ENCODE data around the gene CAMTA1. TPM values are rescaled to one million over a fixed set of nuclear protein-coding genes. Genes with fewer than 3 reads are reported as not detected.

CAMTA1 gene
- total and polyA plus RNA-seq, 8 donors = 13.0 to 54.2 (median 23.6) TPM

GRCh38 chr1:7610936-7611335 lies 825.7 kb downstream of the CAMTA1 start:
- ATAC-seq (no peak), DNase-seq (no peak), FAIRE-seq (no peak)
- no peak overlapping the region for H3K4me3 ChIP-seq
- H3K9me3 ChIP-seq = no peaks in the 10 kb centered on the region
- WGBS, 2 donors = 86 to 94% methylated on average over 9 of the region's 9 CpGs
- H3K27ac ChIP-seq = no peak overlapping the region
- no peaks in the 10 kb centered on the region for H3K27me3 ChIP-seq
- H3K36me3 ChIP-seq = no peaks in the 10 kb centered on the region
- H3K4me1 ChIP-seq = peaks cover 0 to 5% (median 0%) of the 10 kb centered on the region in 3 donors
- no peak for TF ChIP-seq CTCF (IDR thresholded peaks at IDR 0.05)
- intact Hi-C loops (cut with DNase I) = no loop called here

GRCh38 chr1:7611421-7612010 lies 826.3 kb downstream of the CAMTA1 start:
- Histone ChIP-seq H3K27ac (no peak overlapping the region), H3K36me3 (no peaks in the 10 kb centered on the region), H3K27me3 (no peaks in the 10 kb centered on the region), H3K9me3 (no peaks in the 10 kb centered on the region), H3K4me1 (peaks cover 0 to 5% (median 0%) of the 10 kb centered on the region in 3 donors), H3K4me3 (no peak overlapping the region)
- TF ChIP-seq CTCF (IDR thresholded peaks at IDR 0.05) = no peak
- FAIRE-seq (no peak), ATAC-seq (no peak), DNase-seq (peak in 2 of 6 donors; percentile 41 to 50)
- WGBS, 2 donors = 69 to 84% methylated on average over 9 of the region's 9 CpGs
- intact Hi-C loops (cut with DNase I) = no loop called here

- peaks cover 0 to 5% (median 0%) of the 10 kb centered on the region in 3 donors for H3K4me1 ChIP-seq
- no peak for TF ChIP-seq CTCF (IDR thresholded peaks at IDR 0.05)
- no peaks in the 10 kb centered on the region for H3K9me3 ChIP-seq
- ATAC-seq (no peak), FAIRE-seq (no peak), DNase-seq (peak in 1 of 6 donors; percentile 33)
- no peak overlapping the region for H3K27ac ChIP-seq
- H3K4me3 ChIP-seq = no peak overlapping the region
- H3K27me3 ChIP-seq = no peaks in the 10 kb centered on the region
- no peaks in the 10 kb centered on the region for H3K36me3 ChIP-seq
- WGBS, 2 donors = 69 to 74% methylated on average over 18 of the region's 18 CpGs
- intact Hi-C loops (cut with DNase I) = no loop called here
Observed at GRCh38 chr1:7613106-7613850, 828.0 kb downstream of the CAMTA1 start.

GRCh38 chr1:7613851-7614205 lies 828.6 kb downstream of the CAMTA1 start:
- no peaks in the 10 kb centered on the region for H3K36me3 ChIP-seq
- peaks cover 0 to 5% (median 0%) of the 10 kb centered on the region in 3 donors for H3K4me1 ChIP-seq
- H3K9me3 ChIP-seq = no peaks in the 10 kb centered on the region
- 75 to 82% methylated on average over 4 of the region's 4 CpGs for WGBS, 2 donors
- H3K27ac ChIP-seq = no peak overlapping the region
- H3K27me3 ChIP-seq = no peaks in the 10 kb centered on the region
- intact Hi-C loops (cut with DNase I) = no loop called here
- FAIRE-seq (no peak), ATAC-seq (no peak), DNase-seq (no peak)
- H3K4me3 ChIP-seq = no peak overlapping the region
- no peak for TF ChIP-seq CTCF (IDR thresholded peaks at IDR 0.05)

- Histone ChIP-seq H3K36me3 (no peaks in the 10 kb centered on the region), H3K4me3 (no peak overlapping the region), H3K4me1 (peaks cover 0 to 5% (median 0%) of the 10 kb centered on the region in 3 donors), H3K27me3 (no peaks in the 10 kb centered on the region), H3K27ac (no peak overlapping the region), H3K9me3 (no peaks in the 10 kb centered on the region)
- ATAC-seq = no peak
- 39 to 40% methylated on average over 9 of the region's 9 CpGs for WGBS, 2 donors
- intact Hi-C loops (cut with DNase I) = no loop called here
- DNase-seq = no peak
- no peak for TF ChIP-seq CTCF (IDR thresholded peaks at IDR 0.05)
- no peak for FAIRE-seq
Observed at GRCh38 chr1:7614576-7615074, 829.4 kb downstream of the CAMTA1 start.
